ENCODE results near the gene WDR89.

DNA sequence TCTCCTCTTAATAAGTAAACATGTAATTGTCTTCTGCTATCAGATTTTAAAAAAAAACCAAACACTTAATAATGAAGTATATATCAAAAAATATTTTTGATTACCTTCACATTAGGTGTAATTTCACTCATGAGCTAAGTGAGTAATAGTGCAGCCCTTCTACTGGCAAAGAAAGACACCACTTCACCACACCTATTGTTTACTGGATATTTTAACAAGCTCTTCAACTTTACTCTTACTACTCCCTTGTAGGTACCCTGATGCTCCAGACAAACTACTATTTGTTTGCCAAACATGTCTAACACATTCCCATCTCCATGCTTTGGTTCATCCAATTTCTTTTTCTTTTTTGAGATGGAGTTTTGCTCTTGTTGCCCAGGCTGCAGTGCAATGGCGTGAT lies 36.9 kb upstream of the WDR89 start:
- TF ChIP-seq CTCF (IDR thresholded peaks at IDR 0.05) = no peak
- no peak for TF ChIP-seq POLR2A (IDR thresholded peaks at IDR 0.05)
- TF ChIP-seq POLR2AphosphoS5 (IDR thresholded peaks at IDR 0.05) = no peak

All from sigmoid colon (tissue), 4 donors.